HEK293 (cell line): Measurements from ENCODE around the gene DNM1.
A peak's percentile ranks its signal among the peaks of the same experiment; 100 is the strongest.

Experiments
- CTCF ChIA-PET: fragments of 350-600 bp; formaldehyde crosslinking; extraction: SDS; loops from one replicate; lab custom pipeline; 2021; ENCODE audit warnings: antibody characterized with exemption; lab: Yijun Ruan, JAX
- POLR2A ChIA-PET: fragments of 300-600 bp; formaldehyde crosslinking; extraction: SDS; loops from one replicate; lab custom pipeline; 2020; ENCODE audit warnings: antibody characterized with exemption, inconsistent platforms; lab: Yijun Ruan, JAX
- H3K27ac ChIP-seq: fragments of 200-500 bp; sonication (Bioruptor generic); 2 replicates; pipeline ENCODE4 v1.5.1; 2014; ENCODE audit warnings: low read depth, low read length, control low read depth, inconsistent platforms; ENCODE audit errors: extremely low read depth
- H3K36me3 ChIP-seq, 2 experiments: fragments of 200-500 bp in 1 of 2; sonication (Bioruptor generic) in 1 of 2; 1 replicate in 1 of 2; 2 replicates in 1 of 2; pipeline ENCODE4 v1.5.1; 2014 to 2017; ENCODE audit warnings: inconsistent platforms in 2 of 2, low read length in 2 of 2; ENCODE audit not compliant: control insufficient read depth in 2 of 2, insufficient read depth in 1 of 2
- H3K4me1 ChIP-seq: fragments of 200-500 bp; sonication (Bioruptor generic); 2 replicates; pipeline ENCODE4 v1.5.1; 2014; ENCODE audit warnings: mild to moderate bottlenecking, low read length, inconsistent platforms; ENCODE audit not compliant: control insufficient read depth, insufficient read depth
- H3K4me3 ChIP-seq: 2 replicates; pipeline ENCODE4 v1.5.1; 2011; ENCODE audit warnings: low read depth, mild to moderate bottlenecking, control low read depth, low read length, moderate library complexity
- H3K9me3 ChIP-seq: fragments of 200-500 bp; sonication (Bioruptor generic); 2 replicates; pipeline ENCODE4 v1.5.1; 2014; ENCODE audit warnings: low read depth, low read length, inconsistent platforms; ENCODE audit not compliant: control insufficient read depth, insufficient read depth
- EGR2 ChIP-seq: fragments of 450-650 bp; formaldehyde crosslinking; IDR thresholded peaks from 2 replicates; pipeline ENCODE4 v1.5.1; 2016; ENCODE audit warnings: low read depth, missing biosample characterization, missing genetic modification characterization
- ELK4 ChIP-seq: IDR thresholded peaks from 2 replicates; pipeline ENCODE4 v1.6.1; 2011; ENCODE audit warnings: mild to moderate bottlenecking, low read depth, low read length, borderline replicate concordance
- FEZF1 ChIP-seq: fragments of 450-650 bp; formaldehyde crosslinking; IDR thresholded peaks from 2 replicates; pipeline ENCODE4 v1.5.1; 2016; ENCODE audit warnings: missing biosample characterization, missing genetic modification characterization
- KLF17 ChIP-seq: fragments of 450-650 bp; formaldehyde crosslinking; IDR thresholded peaks from 2 replicates; pipeline ENCODE4 v1.5.1; 2016; ENCODE audit warnings: missing biosample characterization, missing genetic modification characterization
- PBX3 ChIP-seq: sonication (generic); formaldehyde crosslinking; IDR thresholded peaks from 2 replicates; pipeline ENCODE4 v1.8.1; 2022; ENCODE audit warnings: mild to moderate bottlenecking, moderate library complexity, missing genetic modification reagents
- PRDM4 ChIP-seq: fragments of 450-650 bp; formaldehyde crosslinking; IDR thresholded peaks from 2 replicates; pipeline ENCODE4 v1.5.1; 2017; ENCODE audit warnings: missing biosample characterization, missing genetic modification characterization
- SCRT2 ChIP-seq: fragments of 450-650 bp; formaldehyde crosslinking; IDR thresholded peaks from 2 replicates; pipeline ENCODE4 v1.5.1; 2016; ENCODE audit warnings: missing biosample characterization, missing genetic modification characterization
- SP2 ChIP-seq: fragments of 450-650 bp; formaldehyde crosslinking; IDR thresholded peaks from 2 replicates; pipeline ENCODE4 v1.5.1; 2016; ENCODE audit warnings: missing biosample characterization, missing genetic modification characterization
- ZBTB8A ChIP-seq: fragments of 450-650 bp; formaldehyde crosslinking; IDR thresholded peaks from 2 replicates; pipeline ENCODE4 v1.5.1; 2016; ENCODE audit warnings: missing biosample characterization, missing genetic modification characterization
- ZEB2 ChIP-seq: fragments of 450-650 bp; formaldehyde crosslinking; IDR thresholded peaks from 2 replicates; pipeline ENCODE4 v1.5.1; 2016; ENCODE audit warnings: missing biosample characterization, missing genetic modification characterization
- ZFP3 ChIP-seq: fragments of 450-650 bp; formaldehyde crosslinking; IDR thresholded peaks from 2 replicates; pipeline ENCODE4 v1.5.1; 2016; ENCODE audit warnings: low read depth, missing biosample characterization, missing genetic modification characterization
- ZIC2 ChIP-seq: fragments of 450-650 bp; formaldehyde crosslinking; IDR thresholded peaks from 2 replicates; pipeline ENCODE4 v1.5.1; 2016; ENCODE audit warnings: missing biosample characterization, missing genetic modification characterization
- ZNF221 ChIP-seq: fragments of 450-650 bp; formaldehyde crosslinking; IDR thresholded peaks from 2 replicates; pipeline ENCODE4 v1.5.1; 2017; ENCODE audit warnings: missing biosample characterization, missing genetic modification characterization, borderline replicate concordance
- ZNF292 ChIP-seq: fragments of 450-650 bp; formaldehyde crosslinking; IDR thresholded peaks from 2 replicates; pipeline ENCODE4 v1.5.1; 2016; ENCODE audit warnings: low read depth, missing biosample characterization, missing genetic modification characterization, borderline replicate concordance
- ZNF350 ChIP-seq: fragments of 450-650 bp; formaldehyde crosslinking; IDR thresholded peaks from 2 replicates; pipeline ENCODE4 v1.5.0; 2017; ENCODE audit warnings: missing biosample characterization, mild to moderate bottlenecking, missing genetic modification characterization
- ZNF354C ChIP-seq: fragments of 450-650 bp; formaldehyde crosslinking; IDR thresholded peaks from 2 replicates; pipeline ENCODE4 v1.5.1; 2016; ENCODE audit warnings: missing biosample characterization, missing genetic modification characterization, low read depth, borderline replicate concordance
- ZNF366 ChIP-seq: fragments of 450-650 bp; formaldehyde crosslinking; conservative IDR thresholded peaks from 2 replicates; pipeline ENCODE4 v1.5.1; 2016; ENCODE audit warnings: missing biosample characterization, missing genetic modification characterization
- ZNF391 ChIP-seq: fragments of 450-650 bp; formaldehyde crosslinking; IDR thresholded peaks from 2 replicates; pipeline ENCODE4 v1.5.1; 2016; ENCODE audit warnings: low read depth, missing biosample characterization, missing genetic modification characterization, borderline replicate concordance
- ZNF433 ChIP-seq: fragments of 450-650 bp; formaldehyde crosslinking; IDR thresholded peaks from 2 replicates; pipeline ENCODE4 v1.5.1; 2016; ENCODE audit warnings: missing biosample characterization, missing genetic modification characterization, low read depth
- ZNF558 ChIP-seq: fragments of 450-650 bp; formaldehyde crosslinking; IDR thresholded peaks from 2 replicates; pipeline ENCODE4 v1.5.1; 2016; ENCODE audit warnings: missing biosample characterization, missing genetic modification characterization
- ZNF596 ChIP-seq: fragments of 450-650 bp; IDR thresholded peaks from 2 replicates; pipeline ENCODE4 v1.5.0; 2018; ENCODE audit warnings: missing biosample characterization, mild to moderate bottlenecking, missing genetic modification characterization, moderate library complexity
- ZNF600 ChIP-seq: fragments of 450-650 bp; formaldehyde crosslinking; IDR thresholded peaks from 2 replicates; pipeline ENCODE4 v1.5.1; 2016; ENCODE audit warnings: missing biosample characterization, missing genetic modification characterization
- ZNF624 ChIP-seq: fragments of 450-650 bp; formaldehyde crosslinking; IDR thresholded peaks from 2 replicates; pipeline ENCODE4 v1.5.1; 2017; ENCODE audit warnings: missing biosample characterization, missing genetic modification characterization
- ZNF785 ChIP-seq: fragments of 450-650 bp; formaldehyde crosslinking; IDR thresholded peaks from 2 replicates; pipeline ENCODE4 v1.5.1; 2016; ENCODE audit warnings: missing biosample characterization, missing genetic modification characterization
- ZNF830 ChIP-seq: fragments of 450-650 bp; IDR thresholded peaks from 2 replicates; pipeline ENCODE4 v1.5.0; 2018; ENCODE audit warnings: missing biosample characterization, missing genetic modification characterization, low read depth, mild to moderate bottlenecking, moderate library complexity
- ZSCAN30 ChIP-seq: fragments of 450-650 bp; IDR thresholded peaks from 2 replicates; pipeline ENCODE4 v1.5.1; 2018; ENCODE audit warnings: missing biosample characterization, mild to moderate bottlenecking, missing genetic modification characterization, moderate library complexity
- ZXDB ChIP-seq: fragments of 450-650 bp; formaldehyde crosslinking; IDR thresholded peaks from 2 replicates; pipeline ENCODE4 v1.5.1; 2016; ENCODE audit warnings: missing biosample characterization, missing genetic modification characterization

Gene DNM1

GRCh38 chr9:128214571-128215490 lies 11.7 kb downstream of the DNM1 start:
- H3K4me3 ChIP-seq: no peak overlapping the region
- 0 out of 2 replicates have a peak, but pooled peaks have one; percentile 26 for TF ChIP-seq SCRT2 (tag by site-specific recombination)
- no peak for TF ChIP-seq ZXDB (tag by site-specific recombination)
- TF ChIP-seq ZNF600 (tag by site-specific recombination): peak; percentile 23; the same call in 1 of the 2 replicates
- TF ChIP-seq ZNF292: no peak
- TF ChIP-seq ZIC2 (tag by site-specific recombination): peak; percentile 38; the same call in 1 of the 2 replicates
- TF ChIP-seq ZEB2: no peak
- no peak for TF ChIP-seq ZNF366 (tag by site-specific recombination)
- no peak for TF ChIP-seq ZNF830
- TF ChIP-seq FEZF1: no peak
- TF ChIP-seq, all 188 proteins: peak for 3
- Histone ChIP-seq H3K27ac (no peak overlapping the region), H3K4me1 (no peaks in the 10 kb centered on the region), H3K9me3 (no peaks in the 10 kb centered on the region), H3K36me3 (peaks cover 0 to 9% of the 10 kb centered on the region in 2 experiments; a peak in 1 of 3 replicates)
- CTCF ChIA-PET: interaction anchor here (0.6 to 0.7 kb wide), 4 partner anchors 11 to 147 kb away, joined by 3 to 4 read pairs (median 4); partner anchors contain the start of genes DNM1 and SLC25A25
- POLR2A ChIA-PET: no interaction called here

- Histone ChIP-seq H3K9me3 (no peaks in the 10 kb centered on the region), H3K4me3 (no peak overlapping the region), H3K4me1 (no peaks in the 10 kb centered on the region), H3K27ac (no peak overlapping the region), H3K36me3 (peaks cover 0 to 15% of the 10 kb centered on the region in 2 experiments; a peak in 1 of 3 replicates)
- ChIA-PET CTCF (interaction anchor here (0.6 to 0.7 kb wide), 3 partner anchors 12 to 148 kb away, joined by 3 to 4 read pairs (median 4); partner anchors contain the start of genes DNM1 and SLC25A25), POLR2A (interaction anchor here (1.0 kb wide), 1 partner anchor 23 kb away, joined by 4 read pairs; no protein-coding TSS in a partner anchor)
- TF ChIP-seq PBX3 (CRISPR knock-in tag) (no peak), ZBTB8A (no peak), ZNF391 (no peak), EGR2 (tag by site-specific recombination) (no peak), ZFP3 (no peak), KLF17 (tag by site-specific recombination) (0 out of 2 replicates have a peak, but pooled peaks have one; percentile 23), PRDM4 (tag by site-specific recombination) (no peak), ZNF354C (tag by site-specific recombination) (no peak), ZSCAN30 (tag by site-specific recombination) (no peak), ZNF433 (tag by site-specific recombination) (no peak), ZNF596 (tag by site-specific recombination) (no peak), ZNF785 (tag by site-specific recombination) (no peak), ZNF350 (tag by site-specific recombination) (no peak), ZNF221 (tag by site-specific recombination) (no peak), ZNF558 (tag by site-specific recombination) (no peak), ZNF624 (tag by site-specific recombination) (no peak), ELK4 (no peak), SP2 (no peak)
These were observed 12.6 kb downstream of the DNM1 start for GRCh38 chr9:128215491-128216409.
